C4-2B (cell line): ENCODE data around the gene IL12RB1.

Source experiments
- H3K27ac ChIP-seq: fragments of 450-650 bp; 2 replicates; pipeline ENCODE4 v1.5.1; 2017
- CTCF ChIP-seq: fragments of 450-650 bp; conservative IDR thresholded peaks from 2 replicates; pipeline ENCODE4 v1.5.1; 2017; ENCODE audit warnings: mild to moderate bottlenecking
- ZFX ChIP-seq: fragments of 450-650 bp; IDR thresholded peaks from 2 replicates; pipeline ENCODE4 v1.6.1; 2017

Gene IL12RB1

GRCh38 chr19:18009412-18010066, 77.2 kb downstream of the IL12RB1 start:
- TF ChIP-seq CTCF (no peak), ZFX (no peak)
- no peak overlapping the region for H3K27ac ChIP-seq
